Heart right ventricle (tissue), 16 donors: Measurements from ENCODE around the gene DDX60. TPM values are rescaled to one million over a fixed set of nuclear protein-coding genes. Genes with fewer than 3 reads are reported as not detected.
A peak's percentile ranks its signal among the peaks of the same experiment; 100 is the strongest.

Experiments used
- ATAC-seq, 8 donors: fragments of 200-7000 bp; cut with Tn5 transposase; one replicate each; pipeline ENCODE4 v1.9.1; 2020; ENCODE audit warnings: mild to moderate bottlenecking in 8 of 8, moderate library complexity in 8 of 8, moderate number of reproducible peaks in 1 of 8
- DNase-seq, 2 donors: peaks; one replicate each; pipeline ENCODE4 v3.0.0-alpha.2; 2020
- H3K27ac ChIP-seq, 10 donors: fragments of 200-600 bp; sonication (generic) in 2 of 10; one replicate each; pipeline versions ENCODE4 v1.5.0 to v1.8.0; 2020 to 2022; ENCODE audit warnings: mild to moderate bottlenecking in 3 of 10
- H3K27me3 ChIP-seq, 7 donors: fragments of 200-600 bp; one replicate each; pipeline ENCODE4 v1.8.0; 2021 to 2022; ENCODE audit warnings: mild to moderate bottlenecking in 2 of 7
- H3K36me3 ChIP-seq, 9 donors: fragments of 200-600 bp; sonication (generic) in 1 of 9; one replicate each; pipeline versions ENCODE4 v1.5.0 to v1.8.0; 2020 to 2022; ENCODE audit warnings: mild to moderate bottlenecking in 2 of 9
- H3K4me1 ChIP-seq, 9 donors: fragments of 200-600 bp; sonication (generic) in 1 of 9; one replicate each; pipeline versions ENCODE4 v1.5.0 to v1.8.0; 2020 to 2022; ENCODE audit warnings: mild to moderate bottlenecking in 4 of 9
- H3K4me3 ChIP-seq, 10 donors: fragments of 200-600 bp; sonication (generic) in 2 of 10; one replicate each; pipeline versions ENCODE4 v1.5.0 to v1.8.0; 2020 to 2022; ENCODE audit warnings: mild to moderate bottlenecking in 7 of 10, moderate library complexity in 2 of 10
- H3K9me3 ChIP-seq, 11 donors: fragments of 200-600 bp in 10 of 11; sonication (generic) in 2 of 11; one replicate each; pipeline versions ENCODE4 v1.5.0 to v1.8.0; 2013 to 2022; ENCODE audit warnings: mild to moderate bottlenecking in 2 of 11, control low read depth in 1 of 11, moderate library complexity in 1 of 11
- CTCF ChIP-seq, 9 donors: fragments of 200-600 bp; sonication (generic) in 2 of 9; IDR thresholded peaks; one replicate each; pipeline versions ENCODE4 v1.5.0 to v1.8.0; 2021 to 2022; ENCODE audit warnings: antibody characterized with exemption in 9 of 9, mild to moderate bottlenecking in 5 of 9, moderate library complexity in 1 of 9
- whole genome bisulfite sequencing, 2 donors: extraction: QIAGEN DNeasy Blood & Tissue Kit; methylation state at CpG; one replicate each; pipeline ENCODE4 v1.1.7; 2013; ENCODE audit warnings: inconsistent platforms in 1 of 2; 5-methylcytosine and 5-hydroxymethylcytosine counted together
- intact Hi-C, 10 donors: fragments of 100-400 bp; cut with DNase I; formaldehyde crosslinking; loops; one replicate each; pipeline versions ENCODE4 v1.11.1 to v1.14.2; 2022
- polyA plus RNA-seq, 2 donors: library from polyadenylated mRNA; stranded (reverse); fragments of 200-250 nt; gene quantifications; one replicate each; pipeline ENCODE4 v1.2.3, GENCODE V29; 2013
- total RNA-seq, 10 donors: library from RNA; stranded (reverse); fragmentation: NEBNext Ultra II Directional in 3 of 10; extraction: Animal tissue kit (Norgen Biotek cat#: 25700) in 3 of 10; gene quantifications; one replicate each; pipeline versions ENCODE4 v1.2.1 to v1.2.4, GENCODE V29; 2021 to 2023
- donor health status: Arrhythmogenic right ventricular cardiomyopathy.
- donor health status: ischemic (EF 13 %, LVEDD 7.1; RV severe dilation, severe dysfunction).
- donor health status: healthy with polysubstance abuse.
- donor health status: DM: no; HTN: yes; CAD: no.
- donor health status: DM: no; HTN: no; CAD: no.
- donor health status: ischemic (EF 25% LVEDD 6.9; RV normal size, moderate dysfunction).
- donor health status: ischemic (EF 25% LVEDD 5.7; RV mildly dilated, moderate dysfunction).
- donor health status: healthy.
- donor health status: DM: yes; HTN: yes; CAD: no.
- donor health status: Ischemic cardiomyopathy.
- donor health status: ischemic (EF 35%, LVEDD 5.7; RV mildly dilated, moderate dysfunction).
- donor health status: nonischemic (EF 11% LVEDD 7.7; RV severe dilation, severe dysfunction).
- donor health status: DM: yes; HTN: yes; CAD: no.
- donor health status: PGD.
- donor health status: ischemic (EF 29% LVEDD 5.4; RV normal size, mild dysfunction).
- donor health status: nonischemic (EF 23%, LVEDD 6.1; RV moderate dilation, normal function).

Gene DDX60
- total and polyA plus RNA-seq, 12 donors, result 2.3 to 21.5 (median 7.7) TPM

GRCh38 chr4:168199260-168199957 lies 119.1 kb downstream of the DDX60 start:
- Histone ChIP-seq H3K27me3 (no peaks in the 10 kb centered on the region), H3K9me3 (peaks cover 0 to 36% (median 18%) of the 10 kb centered on the region in 11 donors), H3K36me3 (no peaks in the 10 kb centered on the region), H3K27ac (no peak overlapping the region), H3K4me3 (no peak overlapping the region), H3K4me1 (no peaks in the 10 kb centered on the region)
- ATAC-seq, result no peak
- WGBS, 2 donors, result 60 to 63% methylated on average over 4 of the region's 4 CpGs
- no peak for TF ChIP-seq CTCF (IDR thresholded peaks at IDR 0.05)
- DNase-seq, result no peak
- intact Hi-C loops, result loop anchor here in 1 of 10 donors (2.0 kb wide), 1 partner anchor 75 kb away; no protein-coding TSS in a partner anchor

- intact Hi-C loops, result loop anchor here in 1 of 10 donors (2.0 kb wide), 1 partner anchor 73 kb away; no protein-coding TSS in a partner anchor
- no peak for DNase-seq
- Histone ChIP-seq H3K36me3 (no peaks in the 10 kb centered on the region), H3K4me3 (no peak overlapping the region), H3K27ac (no peak overlapping the region), H3K27me3 (no peaks in the 10 kb centered on the region), H3K4me1 (no peaks in the 10 kb centered on the region), H3K9me3 (peaks cover 0 to 22% (median 3%) of the 10 kb centered on the region in 11 donors)
- no peak for ATAC-seq
- no peak for TF ChIP-seq CTCF (IDR thresholded peaks at IDR 0.05)
These were observed 120.6 kb downstream of the DDX60 start for GRCh38 chr4:168197926-168198325.

GRCh38 chr4:168188754-168189153 lies 129.8 kb downstream of the DDX60 start:
- H3K4me1 ChIP-seq, result peaks cover 0 to 7% (median 0%) of the 10 kb centered on the region in 9 donors
- H3K27me3 ChIP-seq, result no peaks in the 10 kb centered on the region
- H3K36me3 ChIP-seq, result no peaks in the 10 kb centered on the region
- no peak for ATAC-seq
- no peak overlapping the region for H3K27ac ChIP-seq
- DNase-seq, result no peak
- intact Hi-C loops, result loop anchor here in 2 of 10 donors (10.0 kb wide), 2 partner anchors 216 to 226 kb away; no protein-coding TSS in a partner anchor
- TF ChIP-seq CTCF (IDR thresholded peaks at IDR 0.05), result no peak
- no peaks in the 10 kb centered on the region for H3K9me3 ChIP-seq
- H3K4me3 ChIP-seq, result no peak overlapping the region
- WGBS, 2 donors, result 79 to 91% methylated on average over 1 of the region's 1 CpG

GRCh38 chr4:168183717-168184571 lies 134.6 kb downstream of the DDX60 start:
- DNase-seq (no peak), ATAC-seq (peak in 6 of 8 donors; percentile 25 to 57 (median 52))
- Histone ChIP-seq H3K9me3 (no peaks in the 10 kb centered on the region), H3K27ac (peak overlapping the region in 5 of 10 donors; percentile 9 to 52 (median 27)), H3K27me3 (no peaks in the 10 kb centered on the region), H3K36me3 (no peaks in the 10 kb centered on the region), H3K4me1 (peaks cover 0 to 7% (median 0%) of the 10 kb centered on the region in 9 donors), H3K4me3 (no peak overlapping the region)
- intact Hi-C loops, result loop anchor here in 2 of 10 donors (10.0 kb wide), 2 partner anchors 221 to 231 kb away; no protein-coding TSS in a partner anchor
- peak; percentile 15 to 66 (median 62) for TF ChIP-seq CTCF (IDR thresholded peaks at IDR 0.05)
- WGBS, 2 donors, result 17 to 26% methylated on average over 6 of the region's 6 CpGs
